ENCODE measurements around the gene KRTDAP. TPM values are rescaled to one million over a fixed set of nuclear protein-coding genes. Genes with fewer than 3 reads are reported as not detected.

Gene KRTDAP, protein sequence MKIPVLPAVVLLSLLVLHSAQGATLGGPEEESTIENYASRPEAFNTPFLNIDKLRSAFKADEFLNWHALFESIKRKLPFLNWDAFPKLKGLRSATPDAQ
- total RNA-seq (2022) (not detected in 2 replicates), Bru-seq, nascent RNA (percentile 23 among the genes with signal in this experiment), BruChase-seq, experiment 1, labeled RNA remaining after a 2-hour chase (percentile 37 among the genes with signal in this experiment), BruChase-seq, experiment 2, labeled RNA remaining after a 6-hour chase (percentile 31 among the genes with signal in this experiment)
- long read RNA-seq = 0 reads

DNA sequence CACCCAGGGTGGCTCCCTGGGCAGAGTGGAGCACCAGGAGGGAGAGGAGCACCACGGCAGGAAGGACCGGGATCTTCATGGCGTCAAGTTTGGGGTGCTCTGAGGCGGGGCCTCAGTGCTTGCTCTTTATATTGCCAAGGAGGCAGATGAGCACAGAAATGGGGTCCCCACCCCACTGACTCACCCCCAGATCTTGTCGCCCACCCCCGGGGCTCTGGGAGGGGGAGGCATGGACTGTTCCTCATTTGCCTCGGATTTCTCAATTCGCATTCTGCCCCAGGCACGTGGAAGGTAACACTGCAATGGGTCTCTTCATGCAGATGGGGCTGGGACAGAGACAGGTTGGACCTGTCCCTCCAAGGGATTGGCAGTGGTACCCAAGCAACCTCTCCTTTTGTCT lies at the start of gene KRTDAP:
TSS of gene KRTDAP (minus strand) at position 101 of the 400 bp plus-strand sequence. CDS start at position 79, 22 bp downstream.
- Mint-ChIP-seq H3K9me3 (ENCODE audit: unreplicated experiment) (no peaks in the 10 kb centered on the region), H3K4me3 (ENCODE audit: unreplicated experiment) (no peak within 1 kb of the TSS), H3K36me3 (ENCODE audit: insufficient read depth, unreplicated experiment) (peaks cover 6% of the 10 kb centered on the region), H3K27me3 (ENCODE audit: insufficient read depth, unreplicated experiment) (no peaks in the 10 kb centered on the region), H3K27ac (ENCODE audit: unreplicated experiment) (no peak within 1 kb of the TSS), H3K4me1 (ENCODE audit: low read depth, unreplicated experiment) (peaks cover 25% of the 10 kb centered on the region)
- intact Hi-C loops (cut with micrococcal nuclease; ENCODE audit: unreplicated experiment) = no loop called here
- DNase-seq = no peak
- BruUV-seq (replicated peaks) = no TSS peak
- H3K27me3 ChIP-seq (replicated peaks; ENCODE audit: control insufficient read depth, insufficient read depth, low read length) = no peaks in the 10 kb centered on the region
- H3K4me3 ChIP-seq (ENCODE audit: low read depth, low read length) = no peak within 1 kb of the TSS
- POLR2A ChIA-PET = interaction anchor here (0.6 kb wide), 1 partner anchor 59 kb away, joined by 3 read pairs; no protein-coding TSS in a partner anchor
- H3K4me1 ChIP-seq = peaks cover 27% of the 10 kb centered on the region
- H3K9me3 ChIP-seq = no peaks in the 10 kb centered on the region
- H3K36me3 ChIP-seq (ENCODE audit: control insufficient read depth, insufficient read depth, low read length) = no peaks in the 10 kb centered on the region
- CTCF ChIA-PET = interaction anchor here (0.6 kb wide), 1 partner anchor 11 kb away, joined by 3 read pairs; no protein-coding TSS in a partner anchor
- TF ChIP-seq, protein P1, sequence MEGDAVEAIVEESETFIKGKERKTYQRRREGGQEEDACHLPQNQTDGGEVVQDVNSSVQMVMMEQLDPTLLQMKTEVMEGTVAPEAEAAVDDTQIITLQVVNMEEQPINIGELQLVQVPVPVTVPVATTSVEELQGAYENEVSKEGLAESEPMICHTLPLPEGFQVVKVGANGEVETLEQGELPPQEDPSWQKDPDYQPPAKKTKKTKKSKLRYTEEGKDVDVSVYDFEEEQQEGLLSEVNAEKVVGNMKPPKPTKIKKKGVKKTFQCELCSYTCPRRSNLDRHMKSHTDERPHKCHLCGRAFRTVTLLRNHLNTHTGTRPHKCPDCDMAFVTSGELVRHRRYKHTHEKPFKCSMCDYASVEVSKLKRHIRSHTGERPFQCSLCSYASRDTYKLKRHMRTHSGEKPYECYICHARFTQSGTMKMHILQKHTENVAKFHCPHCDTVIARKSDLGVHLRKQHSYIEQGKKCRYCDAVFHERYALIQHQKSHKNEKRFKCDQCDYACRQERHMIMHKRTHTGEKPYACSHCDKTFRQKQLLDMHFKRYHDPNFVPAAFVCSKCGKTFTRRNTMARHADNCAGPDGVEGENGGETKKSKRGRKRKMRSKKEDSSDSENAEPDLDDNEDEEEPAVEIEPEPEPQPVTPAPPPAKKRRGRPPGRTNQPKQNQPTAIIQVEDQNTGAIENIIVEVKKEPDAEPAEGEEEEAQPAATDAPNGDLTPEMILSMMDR (IDR thresholded peaks at IDR 0.05; ENCODE audit: insufficient read depth in 1 of 2, low read depth in 1 of 2, low read length in 1 of 2, severe bottlenecking in 1 of 2, unreplicated experiment in 1 of 2) = no peak

DNA sequence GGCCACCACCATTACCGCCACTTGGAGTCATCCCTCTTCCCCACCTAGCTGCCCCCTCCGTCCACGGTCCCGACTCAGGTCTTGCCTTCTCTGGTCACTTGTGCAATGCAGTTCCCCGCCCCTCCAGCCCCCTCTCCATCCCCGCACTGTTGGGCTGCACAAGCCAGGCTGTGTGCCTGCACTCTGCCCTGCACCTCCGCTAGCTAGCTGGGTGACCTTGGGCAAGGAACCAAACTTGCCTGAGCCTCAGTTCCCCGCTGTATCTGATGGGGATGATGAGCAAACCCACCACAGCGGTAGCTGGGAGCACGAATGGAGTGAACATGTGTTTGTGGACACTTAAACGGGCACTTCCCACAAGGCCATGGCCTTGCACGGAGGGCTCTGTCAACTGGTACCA lies 49.6 kb upstream of the KRTDAP start:
- Histone ChIP-seq H3K27me3 (replicated peaks; ENCODE audit: control insufficient read depth, insufficient read depth, low read length) (no peaks in the 10 kb centered on the region), H3K4me1 (peaks cover 7% of the 10 kb centered on the region; the same call in 1 of the 2 replicates), H3K9me3 (no peaks in the 10 kb centered on the region), H3K36me3 (ENCODE audit: control insufficient read depth, insufficient read depth, low read length) (no peaks in the 10 kb centered on the region), H3K4me3 (ENCODE audit: low read depth, low read length) (no peak overlapping the region)
- ChIA-PET POLR2A (no interaction called here), CTCF (no interaction called here)
- no peak overlapping the region for H3K4me3 Mint-ChIP-seq (ENCODE audit: unreplicated experiment)
- no peaks in the 10 kb centered on the region for H3K27me3 Mint-ChIP-seq (ENCODE audit: insufficient read depth, unreplicated experiment)
- H3K4me1 Mint-ChIP-seq (ENCODE audit: low read depth, unreplicated experiment) = peaks cover 6% of the 10 kb centered on the region
- H3K36me3 Mint-ChIP-seq (ENCODE audit: insufficient read depth, unreplicated experiment) = no peaks in the 10 kb centered on the region
- TF ChIP-seq, protein P1 (IDR thresholded peaks at IDR 0.05; ENCODE audit: insufficient read depth in 1 of 2, low read depth in 1 of 2, low read length in 1 of 2, severe bottlenecking in 1 of 2, unreplicated experiment in 1 of 2) = no peak
- BruUV-seq (replicated peaks) = no TSS peak
- no peaks in the 10 kb centered on the region for H3K9me3 Mint-ChIP-seq (ENCODE audit: unreplicated experiment)
- intact Hi-C loops (cut with micrococcal nuclease; ENCODE audit: unreplicated experiment) = no loop called here
- H3K27ac Mint-ChIP-seq (ENCODE audit: unreplicated experiment) = no peak overlapping the region
- DNase-seq = no peak

DNA sequence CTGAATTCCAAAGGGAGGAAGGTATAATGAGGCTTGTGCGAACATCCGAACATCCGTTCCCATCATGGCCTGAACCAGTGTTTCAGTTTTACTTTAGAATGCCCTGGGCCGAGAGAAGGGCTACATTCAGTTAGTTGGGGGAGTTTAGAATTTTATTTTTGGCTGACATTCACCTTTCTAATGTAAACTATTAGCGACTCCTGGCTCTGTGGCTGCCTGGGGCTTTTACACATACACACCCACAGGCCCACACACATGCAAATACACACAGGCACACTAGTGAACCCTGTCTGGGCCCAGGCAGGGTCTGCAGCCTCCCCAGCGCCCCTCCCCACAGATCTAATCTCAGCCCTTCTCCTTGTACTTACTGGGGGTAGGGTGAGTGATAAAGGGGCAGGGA lies 49.0 kb upstream of the KRTDAP start:
- H3K9me3 ChIP-seq = no peaks in the 10 kb centered on the region
- H3K36me3 ChIP-seq (ENCODE audit: control insufficient read depth, insufficient read depth, low read length) = no peaks in the 10 kb centered on the region
- no TSS peak for BruUV-seq (replicated peaks)
- H3K27ac Mint-ChIP-seq (ENCODE audit: unreplicated experiment) = no peak overlapping the region
- H3K4me1 Mint-ChIP-seq (ENCODE audit: low read depth, unreplicated experiment) = peaks cover 2% of the 10 kb centered on the region
- H3K4me3 ChIP-seq (ENCODE audit: low read depth, low read length) = no peak overlapping the region
- no peak overlapping the region for H3K4me3 Mint-ChIP-seq (ENCODE audit: unreplicated experiment)
- no peaks in the 10 kb centered on the region for H3K9me3 Mint-ChIP-seq (ENCODE audit: unreplicated experiment)
- intact Hi-C loops (cut with micrococcal nuclease; ENCODE audit: unreplicated experiment) = no loop called here
- no peaks in the 10 kb centered on the region for H3K27me3 ChIP-seq (replicated peaks; ENCODE audit: control insufficient read depth, insufficient read depth, low read length)
- no peak for DNase-seq
- no peaks in the 10 kb centered on the region for H3K27me3 Mint-ChIP-seq (ENCODE audit: insufficient read depth, unreplicated experiment)
- POLR2A ChIA-PET = no interaction called here
- CTCF ChIA-PET = interaction anchor here (1.3 kb wide), 1 partner anchor 29 kb away, joined by 3 read pairs; no protein-coding TSS in a partner anchor
- TF ChIP-seq, protein P1 (IDR thresholded peaks at IDR 0.05; ENCODE audit: insufficient read depth in 1 of 2, low read depth in 1 of 2, low read length in 1 of 2, severe bottlenecking in 1 of 2, unreplicated experiment in 1 of 2) = no peak
- no peaks in the 10 kb centered on the region for H3K36me3 Mint-ChIP-seq (ENCODE audit: insufficient read depth, unreplicated experiment)
- H3K4me1 ChIP-seq = peaks cover 3% of the 10 kb centered on the region; the same call in 1 of the 2 replicates
